A549 treated with Hydrocortisone at 1 μM for 4 hours (cell line): ENCODE data around the gene TTC16. TPM values are rescaled to one million over a fixed set of nuclear protein-coding genes. Genes with fewer than 3 reads are reported as not detected.

ENCODE experiments used
- total RNA-seq: library from RNA; stranded (reverse); fragments of 200-300 nt; extraction: Qiagen RNA extraction; gene quantifications from 5 replicates; pipeline ENCODE4 v1.2.3, GENCODE V29; 2022

The TTC16 gene
- 0.03 to 0.12 TPM (median 0.03 TPM) in 4 of 5 replicates, not detected in the other for total RNA-seq

GRCh38 chr9:127715470-127716337, at the start of gene TTC16, which contains the start of gene PTRH1:
Gene TTC16, plus strand, starts transcription at chr9:127716079. Its CDS starts 67 bp downstream, at chr9:127716146.
Gene PTRH1, minus strand, starts transcription at chr9:127715663. Its CDS starts 24 bp downstream, at chr9:127715639.

GRCh38 chr9:127706836-127707241, 9.0 kb upstream of the TTC16 start, which contains the start of gene CFAP157:
Gene CFAP157, plus strand, starts transcription at chr9:127706988. Its CDS starts 44 bp downstream, at chr9:127707032.

GRCh38 chr9:127734747-127735529, 19.1 kb downstream of the TTC16 start, which contains the start of gene TOR2A:
Gene TOR2A, minus strand, starts transcription at chr9:127735294. Its CDS starts 24 bp downstream, at chr9:127735270.

GRCh38 chr9:127778280-127779135, 62.6 kb downstream of the TTC16 start, which contains the start of gene SH2D3C:
Gene SH2D3C, minus strand, starts transcription at chr9:127778666. Its CDS starts 39 bp downstream, at chr9:127778627.

Other genes with a start within 250 kb of the TTC16 start
- 14.2 to 18.4 TPM (median 17.9 TPM) in 5 replicates for gene STXBP1, start 103.8 kb upstream of the TTC16 start, total RNA-seq
- gene CFAP157, start 9.1 kb upstream of the TTC16 start, total RNA-seq = 0.03 to 0.08 TPM (median 0.05 TPM) in 5 replicates
- gene PTRH1, start 416 bp upstream of the TTC16 start, total RNA-seq = 12.5 to 21.0 TPM (median 19.8 TPM) in 5 replicates
- 12.6 to 17.9 TPM (median 15.7 TPM) in 5 replicates for gene TOR2A, start 19.2 kb downstream of the TTC16 start, total RNA-seq
- 0.09 to 0.24 TPM (median 0.12 TPM) in 3 of 5 replicates, not detected in the others for gene SH2D3C, start 62.6 kb downstream of the TTC16 start, total RNA-seq
- gene CDK9, start 70.0 kb downstream of the TTC16 start, total RNA-seq = 42.8 to 54.4 TPM (median 45.7 TPM) in 5 replicates
- 45.9 to 52.3 TPM (median 49.1 TPM) in 5 replicates for gene FPGS, start 86.8 kb downstream of the TTC16 start, total RNA-seq
- gene ENG, start 138.6 kb downstream of the TTC16 start, total RNA-seq = 0.09 to 0.15 TPM (median 0.12 TPM) in 5 replicates
- gene AK1, start 161.6 kb downstream of the TTC16 start, total RNA-seq = 44.0 to 77.7 TPM (median 73.1 TPM) in 5 replicates
- 18.3 to 23.7 TPM (median 21.6 TPM) in 5 replicates for gene ST6GALNAC6, start 183.5 kb downstream of the TTC16 start, total RNA-seq
- gene ST6GALNAC4, start 201.0 kb downstream of the TTC16 start, total RNA-seq = 13.9 to 17.2 TPM (median 16.3 TPM) in 5 replicates
- 1.5 to 2.1 TPM (median 1.6 TPM) in 5 replicates for gene PIP5KL1, start 214.7 kb downstream of the TTC16 start, total RNA-seq
- gene DPM2, start 221.8 kb downstream of the TTC16 start, total RNA-seq = 35.2 to 42.8 TPM (median 42.5 TPM) in 5 replicates